ENCODE results near the gene G6PC3.
A peak's percentile ranks its signal among the peaks of the same experiment; 100 is the strongest.

G6PC3 gene

DNA sequence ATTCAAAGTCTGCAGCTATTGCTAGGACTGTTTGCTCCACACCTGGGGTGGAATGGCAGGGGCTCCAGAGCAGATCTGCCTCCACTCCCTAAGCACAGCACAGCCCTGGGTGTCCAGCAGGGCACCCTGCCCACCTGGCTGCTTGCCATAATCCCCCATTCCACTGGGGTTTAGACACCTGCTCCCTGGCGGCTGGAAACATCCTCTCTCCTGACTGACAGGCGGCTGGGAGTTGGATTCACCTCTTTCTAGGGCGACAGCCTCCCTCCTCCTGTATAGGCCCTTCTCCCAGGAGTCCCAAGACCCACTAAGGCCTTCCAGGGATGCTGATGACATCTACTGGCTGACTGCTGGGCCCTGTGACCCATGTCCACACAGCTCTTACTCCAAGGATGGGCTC, 34.9 kb downstream of the G6PC3 start:
- H3K27me3 ChIP-seq = no peaks in the 10 kb centered on the region
- no peak overlapping the region; a peak in 1 of 20 replicates for H3K4me3 ChIP-seq
- H3K9ac ChIP-seq = peak overlapping the region in 10 of 11 experiments; percentile 4 to 62 (median 44); a peak in 15 of 22 replicates
- peaks cover 26 to 87% (median 58%) of the 10 kb centered on the region in 11 experiments; a peak in 20 of 22 replicates for H4K20me1 ChIP-seq
- H3K27ac ChIP-seq = peak overlapping the region in 6 of 11 experiments; percentile 19 to 61 (median 45); a peak in 11 of 22 replicates
- no peaks in the 10 kb centered on the region for H3K9me3 ChIP-seq (replicated peaks in 1 of 11)
- H3K4me2 ChIP-seq = peak overlapping the region; percentile 45 to 100 (median 69); a peak in 21 of 22 replicates
- TF ChIP-seq Cebpa-rat (IDR thresholded peaks at IDR 0.05) = no peak
- peaks cover 0 to 46% (median 19%) of the 10 kb centered on the region in 11 experiments; a peak in 12 of 22 replicates for H3K36me3 ChIP-seq
- peaks cover 38 to 84% (median 70%) of the 10 kb centered on the region in 10 experiments for H3K4me1 ChIP-seq

DNA sequence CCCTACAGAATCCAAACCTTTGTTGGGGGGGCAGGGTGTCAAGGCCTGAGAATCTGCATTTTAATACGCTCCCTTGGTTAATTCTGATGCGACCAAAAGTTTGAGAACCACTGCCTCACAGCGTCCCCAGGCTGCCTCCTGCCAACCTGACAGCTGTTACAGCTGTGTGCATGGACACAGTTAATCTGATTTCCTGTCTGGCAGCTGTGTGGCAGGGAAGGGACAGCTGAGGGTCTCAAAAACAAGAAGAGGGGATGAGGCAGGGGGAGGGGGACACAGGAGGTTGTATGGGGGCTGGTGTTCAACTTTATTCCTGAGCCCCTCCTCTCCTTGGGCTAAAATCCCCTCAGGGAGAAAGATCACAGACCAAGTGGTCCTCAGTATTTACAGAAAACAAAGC, 35.4 kb downstream of the G6PC3 start:
- Histone ChIP-seq H3K9ac (peak overlapping the region in 10 of 11 experiments; percentile 4 to 62 (median 44); a peak in 17 of 22 replicates), H3K4me1 (peaks cover 42 to 88% (median 74%) of the 10 kb centered on the region in 10 experiments), H3K27ac (peak overlapping the region in 6 of 11 experiments; percentile 29 to 61 (median 45); a peak in 11 of 22 replicates), H4K20me1 (peaks cover 31 to 91% (median 61%) of the 10 kb centered on the region in 11 experiments; a peak in 20 of 22 replicates), H3K4me2 (peak overlapping the region; percentile 45 to 100 (median 69)), H3K27me3 (no peaks in the 10 kb centered on the region), H3K36me3 (peaks cover 0 to 46% (median 19%) of the 10 kb centered on the region in 11 experiments; a peak in 12 of 22 replicates), H3K9me3 (replicated peaks in 1 of 11) (no peaks in the 10 kb centered on the region), H3K4me3 (no peak overlapping the region; a peak in 1 of 20 replicates)
- TF ChIP-seq Cebpa-rat (IDR thresholded peaks at IDR 0.05) = no peak

DNA sequence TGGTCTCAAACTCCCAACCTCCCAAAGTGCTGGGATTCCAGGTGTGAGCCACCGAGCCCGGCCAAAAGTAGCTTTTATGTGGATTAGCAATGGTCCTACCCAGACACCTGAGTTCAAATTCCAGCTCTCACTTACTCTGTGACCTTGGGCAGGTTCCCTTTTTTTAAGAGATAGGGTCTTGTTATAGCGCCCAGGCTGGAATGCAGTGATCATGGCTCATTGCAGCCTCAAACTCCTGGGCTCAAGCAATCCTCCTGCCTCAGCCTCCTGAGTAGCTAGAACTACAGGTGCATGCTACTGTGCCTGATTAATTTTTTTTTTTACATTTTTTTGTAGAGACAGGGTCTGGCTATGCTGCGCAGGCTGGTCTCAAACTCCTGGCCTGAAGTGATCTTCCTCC, 36.3 kb downstream of the G6PC3 start:
- H4K20me1 ChIP-seq = peaks cover 31 to 96% (median 66%) of the 10 kb centered on the region in 11 experiments; a peak in 20 of 22 replicates
- peak overlapping the region in 2 of 11 experiments; percentile 37 to 45; a peak in 4 of 22 replicates for H3K27ac ChIP-seq
- H3K4me1 ChIP-seq = peaks cover 51 to 92% (median 82%) of the 10 kb centered on the region in 10 experiments
- no peak for TF ChIP-seq Cebpa-rat (IDR thresholded peaks at IDR 0.05)
- H3K9ac ChIP-seq = peak overlapping the region in 3 of 11 experiments; percentile 18 to 58 (median 57); a peak in 3 of 22 replicates
- H3K36me3 ChIP-seq = peaks cover 0 to 37% (median 16%) of the 10 kb centered on the region in 11 experiments; a peak in 12 of 22 replicates
- H3K27me3 ChIP-seq = no peaks in the 10 kb centered on the region
- no peak overlapping the region for H3K4me3 ChIP-seq
- H3K4me2 ChIP-seq = peak overlapping the region in 9 of 11 experiments; percentile 16 to 100 (median 97); a peak in 16 of 22 replicates
- H3K9me3 ChIP-seq (replicated peaks in 1 of 11) = no peaks in the 10 kb centered on the region

GRCh38 chr17:44108440-44109311, 38.1 kb downstream of the G6PC3 start:
- H3K27ac ChIP-seq = peak overlapping the region in 7 of 11 experiments; percentile 25 to 79 (median 74); a peak in 12 of 22 replicates
- H3K4me3 ChIP-seq = peak overlapping the region in 9 of 10 experiments; percentile 50 to 73 (median 64); a peak in 14 of 20 replicates
- no peaks in the 10 kb centered on the region for H3K9me3 ChIP-seq (replicated peaks in 1 of 11)
- peak overlapping the region in 10 of 11 experiments; percentile 48 to 84 (median 74); a peak in 17 of 22 replicates for H3K9ac ChIP-seq
- H3K4me2 ChIP-seq = peak overlapping the region; percentile 96 to 100 (median 99)
- H3K27me3 ChIP-seq = no peaks in the 10 kb centered on the region
- TF ChIP-seq Cebpa-rat (IDR thresholded peaks at IDR 0.05) = no peak
- peaks cover 0 to 21% (median 9%) of the 10 kb centered on the region in 11 experiments; a peak in 10 of 22 replicates for H3K36me3 ChIP-seq
- H4K20me1 ChIP-seq = peaks cover 31 to 99% (median 80%) of the 10 kb centered on the region in 11 experiments; a peak in 20 of 22 replicates
- peaks cover 69 to 99% (median 92%) of the 10 kb centered on the region in 10 experiments for H3K4me1 ChIP-seq

GRCh38 chr17:44109312-44109630, 38.7 kb downstream of the G6PC3 start:
- TF ChIP-seq Cebpa-rat (IDR thresholded peaks at IDR 0.05) = no peak
- H3K9ac ChIP-seq = peak overlapping the region; percentile 70 to 84 (median 74); a peak in 21 of 22 replicates
- H3K27ac ChIP-seq = peak overlapping the region in 7 of 11 experiments; percentile 29 to 79 (median 75); a peak in 12 of 22 replicates
- H3K9me3 ChIP-seq (replicated peaks in 1 of 11) = no peaks in the 10 kb centered on the region
- peaks cover 0 to 19% (median 6%) of the 10 kb centered on the region in 11 experiments; a peak in 11 of 22 replicates for H3K36me3 ChIP-seq
- H3K4me1 ChIP-seq = peaks cover 75 to 100% (median 98%) of the 10 kb centered on the region in 10 experiments
- no peaks in the 10 kb centered on the region for H3K27me3 ChIP-seq
- H3K4me3 ChIP-seq = peak overlapping the region in 9 of 10 experiments; percentile 50 to 73 (median 64); a peak in 18 of 20 replicates
- peak overlapping the region; percentile 96 to 100 (median 99) for H3K4me2 ChIP-seq
- peaks cover 31 to 100% (median 86%) of the 10 kb centered on the region in 11 experiments; a peak in 20 of 22 replicates for H4K20me1 ChIP-seq

GRCh38 chr17:44110011-44110686, 39.6 kb downstream of the G6PC3 start:
- Histone ChIP-seq H3K4me1 (peaks cover 84 to 100% (median 99%) of the 10 kb centered on the region in 10 experiments), H3K9me3 (replicated peaks in 1 of 11) (no peaks in the 10 kb centered on the region), H4K20me1 (peaks cover 35 to 100% (median 85%) of the 10 kb centered on the region in 11 experiments; a peak in 20 of 22 replicates), H3K27ac (peak overlapping the region in 10 of 11 experiments; percentile 25 to 79 (median 74); a peak in 20 of 22 replicates), H3K4me3 (peak overlapping the region; percentile 41 to 73 (median 64)), H3K36me3 (peaks cover 0 to 19% (median 0%) of the 10 kb centered on the region in 11 experiments; a peak in 7 of 22 replicates), H3K4me2 (peak overlapping the region; percentile 96 to 100 (median 99)), H3K9ac (peak overlapping the region; percentile 70 to 84 (median 74)), H3K27me3 (no peaks in the 10 kb centered on the region)
- TF ChIP-seq Cebpa-rat (IDR thresholded peaks at IDR 0.05) = no peak

- Histone ChIP-seq H3K4me1 (peaks cover 87 to 100% (median 99%) of the 10 kb centered on the region in 10 experiments), H4K20me1 (peaks cover 32 to 100% (median 81%) of the 10 kb centered on the region in 11 experiments; a peak in 20 of 22 replicates), H3K27ac (peak overlapping the region; percentile 34 to 79 (median 74); a peak in 21 of 22 replicates), H3K36me3 (peaks cover 0 to 19% (median 4%) of the 10 kb centered on the region in 11 experiments; a peak in 8 of 22 replicates), H3K4me3 (peak overlapping the region; percentile 41 to 73 (median 64)), H3K4me2 (peak overlapping the region; percentile 96 to 100 (median 99)), H3K9ac (peak overlapping the region; percentile 70 to 84 (median 74)), H3K27me3 (no peaks in the 10 kb centered on the region), H3K9me3 (replicated peaks in 1 of 11) (no peaks in the 10 kb centered on the region)
- TF ChIP-seq Cebpa-rat (IDR thresholded peaks at IDR 0.05) = no peak
Measured at GRCh38 chr17:44110823-44111633, 40.5 kb downstream of the G6PC3 start.

Data from BLaER1 treated with 17β-estradiol and CSF1 and Interleukin-3, amounts not matched to agents 10 nM and 100 nM (cell line).